Smooth muscle cell (in vitro differentiated cells): Measurements from ENCODE around the gene UNC13B. TPM values are rescaled to one million over a fixed set of nuclear protein-coding genes. Genes with fewer than 3 reads are reported as not detected.

Experiments
- DNase-seq: peaks from one replicate; lab custom pipeline; 2025; ENCODE audit not compliant: unreplicated experiment; lab: John Stamatoyannopoulos, UW
- H2AFZ ChIP-seq: fragments of 200-600 bp; sonication (generic); 2 replicates; pipeline ENCODE4 v1.6.0; 2016; ENCODE audit warnings: antibody characterized with exemption, low read depth, mild to moderate bottlenecking
- H3F3A ChIP-seq: fragments of 200-600 bp; sonication (generic); 2 replicates; pipeline ENCODE4 v1.6.0; 2017; ENCODE audit warnings: antibody characterized with exemption, low read depth
- H3K27ac ChIP-seq: fragments of 200-600 bp; sonication (generic); 2 replicates; pipeline ENCODE4 v1.5.1; 2016; ENCODE audit warnings: low read depth, mild to moderate bottlenecking
- H3K27me3 ChIP-seq: fragments of 200-600 bp; sonication (generic); 2 replicates; pipeline ENCODE4 v1.6.1; 2016; ENCODE audit warnings: low read depth, mild to moderate bottlenecking
- H3K36me3 ChIP-seq: fragments of 200-600 bp; sonication (generic); 2 replicates; pipeline ENCODE4 v1.5.1; 2016; ENCODE audit warnings: low read depth
- H3K4me1 ChIP-seq: fragments of 200-600 bp; sonication (generic); 2 replicates; pipeline ENCODE4 v1.5.1; 2016; ENCODE audit warnings: low read depth
- H3K4me2 ChIP-seq: fragments of 200-600 bp; sonication (generic); 2 replicates; pipeline ENCODE4 v1.6.0; 2016; ENCODE audit warnings: mild to moderate bottlenecking
- H3K4me3 ChIP-seq: fragments of 200-600 bp; sonication (generic); 2 replicates; pipeline ENCODE4 v1.5.1; 2016; ENCODE audit warnings: mild to moderate bottlenecking
- H3K79me2 ChIP-seq: fragments of 200-600 bp; sonication (generic); 2 replicates; pipeline ENCODE4 v1.6.0; 2016; ENCODE audit warnings: low read depth, mild to moderate bottlenecking
- H3K9ac ChIP-seq: fragments of 200-600 bp; sonication (generic); 2 replicates; pipeline ENCODE4 v1.6.0; 2016; ENCODE audit warnings: low read depth
- H3K9me3 ChIP-seq: fragments of 200-600 bp; sonication (generic); replicated peaks from 2 replicates; pipeline ENCODE4 v1.5.1; 2016; ENCODE audit warnings: low read depth
- H4K20me1 ChIP-seq: fragments of 200-600 bp; sonication (generic); 2 replicates; pipeline ENCODE4 v1.6.0; 2016; ENCODE audit warnings: low read depth
- WGBS: methylation state at CpG from one replicate; pipeline ENCODE4 v1.1.7; 2016; ENCODE audit warnings: low lambda C conversion rate; 5-methylcytosine and 5-hydroxymethylcytosine counted together
- polyA plus RNA-seq: library from polyadenylated mRNA; unstranded; fragments of >200 nt; fragmentation: Nextera tagmentation; extraction: Ambion mirVana; gene quantifications from 2 replicates; pipeline ENCODE4 v1.2.1, GENCODE V29; 2016
- total RNA-seq: library from RNA; depleted of rRNA; stranded (reverse); fragments of >200 nt; gene quantifications from 2 replicates; pipeline ENCODE4 v1.2.3, GENCODE V29; 2014
- TF ChIP-seq, protein P1 (sequence below): fragments of 200-600 bp; sonication (generic); IDR thresholded peaks from 2 replicates; pipeline ENCODE4 v1.5.1; 2017; ENCODE audit warnings: borderline replicate concordance, mild to moderate bottlenecking, antibody characterized with exemption; ENCODE audit not compliant: insufficient read depth, poor library complexity, severe bottlenecking

UNC13B gene
- total RNA-seq (15.1 and 17.0 TPM in 2 replicates), polyA plus RNA-seq (9.2 TPM in 2 replicates)

DNA sequence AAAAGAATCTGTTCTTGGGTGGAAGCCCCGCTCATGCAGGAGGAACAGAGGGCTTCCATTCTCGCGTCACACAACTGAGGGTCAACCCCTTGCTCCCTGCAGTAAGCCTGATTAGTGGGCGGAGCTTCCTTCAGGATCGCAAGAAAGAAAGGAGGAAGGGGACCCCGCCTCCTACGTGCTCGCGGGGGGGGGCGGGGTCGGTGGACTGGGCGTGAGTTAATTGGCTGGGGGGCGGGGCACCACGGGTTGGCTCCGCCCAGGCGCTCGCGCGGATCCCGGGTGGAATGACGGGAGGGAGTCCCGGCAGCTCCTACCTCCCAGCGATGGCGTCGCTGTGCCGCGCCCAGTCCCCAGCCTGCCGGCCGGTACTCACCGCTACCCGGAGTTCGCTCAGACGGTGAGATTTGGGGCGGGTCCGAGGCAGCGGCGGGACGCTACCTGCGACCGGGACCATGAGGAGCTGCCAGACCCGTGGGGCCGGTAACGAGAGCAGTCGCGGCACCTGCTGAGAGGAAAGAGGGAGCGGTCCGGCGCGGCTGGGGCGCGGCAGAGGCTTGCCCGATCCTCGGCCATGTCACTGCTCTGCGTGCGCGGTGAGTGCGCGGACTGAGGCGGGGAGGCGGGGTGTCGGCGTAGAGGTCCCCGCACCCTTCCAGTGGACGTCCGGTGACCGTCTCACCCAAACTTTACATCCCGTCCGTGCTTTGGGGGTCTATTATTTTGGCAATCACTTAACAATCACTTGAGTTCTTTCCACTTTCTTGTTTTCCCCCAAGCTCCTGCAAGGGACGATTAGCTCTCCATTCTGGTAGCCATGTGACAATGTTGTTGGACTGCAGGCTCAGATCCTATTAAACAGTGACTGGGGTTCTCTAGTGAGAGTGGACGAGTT is at the start of gene UNC13B:
TSS of gene UNC13B (plus strand) at position 297 of the 892 bp plus-strand sequence. CDS start at position 572, 275 bp downstream.
- Histone ChIP-seq H3K27ac (peak within 1 kb of the TSS; percentile 41), H3K9ac (peak within 1 kb of the TSS; percentile 66), H3K9me3 (no peaks in the 10 kb centered on the region), H3K36me3 (no peaks in the 10 kb centered on the region), H3F3A (peaks cover 12% of the 10 kb centered on the region), H3K27me3 (no peaks in the 10 kb centered on the region), H3K4me3 (peak within 1 kb of the TSS; percentile 73), H3K79me2 (peaks cover 4% of the 10 kb centered on the region), H3K4me2 (peak within 1 kb of the TSS; percentile 85), H3K4me1 (peaks cover 11% of the 10 kb centered on the region), H4K20me1 (no peaks in the 10 kb centered on the region), H2AFZ (peak within 1 kb of the TSS; percentile 91)
- DNase-seq = peak; percentile 85
- WGBS = 1% methylated on average over 69 of the region's 70 CpGs
- TF ChIP-seq, protein P1, sequence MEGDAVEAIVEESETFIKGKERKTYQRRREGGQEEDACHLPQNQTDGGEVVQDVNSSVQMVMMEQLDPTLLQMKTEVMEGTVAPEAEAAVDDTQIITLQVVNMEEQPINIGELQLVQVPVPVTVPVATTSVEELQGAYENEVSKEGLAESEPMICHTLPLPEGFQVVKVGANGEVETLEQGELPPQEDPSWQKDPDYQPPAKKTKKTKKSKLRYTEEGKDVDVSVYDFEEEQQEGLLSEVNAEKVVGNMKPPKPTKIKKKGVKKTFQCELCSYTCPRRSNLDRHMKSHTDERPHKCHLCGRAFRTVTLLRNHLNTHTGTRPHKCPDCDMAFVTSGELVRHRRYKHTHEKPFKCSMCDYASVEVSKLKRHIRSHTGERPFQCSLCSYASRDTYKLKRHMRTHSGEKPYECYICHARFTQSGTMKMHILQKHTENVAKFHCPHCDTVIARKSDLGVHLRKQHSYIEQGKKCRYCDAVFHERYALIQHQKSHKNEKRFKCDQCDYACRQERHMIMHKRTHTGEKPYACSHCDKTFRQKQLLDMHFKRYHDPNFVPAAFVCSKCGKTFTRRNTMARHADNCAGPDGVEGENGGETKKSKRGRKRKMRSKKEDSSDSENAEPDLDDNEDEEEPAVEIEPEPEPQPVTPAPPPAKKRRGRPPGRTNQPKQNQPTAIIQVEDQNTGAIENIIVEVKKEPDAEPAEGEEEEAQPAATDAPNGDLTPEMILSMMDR = no peak

DNA sequence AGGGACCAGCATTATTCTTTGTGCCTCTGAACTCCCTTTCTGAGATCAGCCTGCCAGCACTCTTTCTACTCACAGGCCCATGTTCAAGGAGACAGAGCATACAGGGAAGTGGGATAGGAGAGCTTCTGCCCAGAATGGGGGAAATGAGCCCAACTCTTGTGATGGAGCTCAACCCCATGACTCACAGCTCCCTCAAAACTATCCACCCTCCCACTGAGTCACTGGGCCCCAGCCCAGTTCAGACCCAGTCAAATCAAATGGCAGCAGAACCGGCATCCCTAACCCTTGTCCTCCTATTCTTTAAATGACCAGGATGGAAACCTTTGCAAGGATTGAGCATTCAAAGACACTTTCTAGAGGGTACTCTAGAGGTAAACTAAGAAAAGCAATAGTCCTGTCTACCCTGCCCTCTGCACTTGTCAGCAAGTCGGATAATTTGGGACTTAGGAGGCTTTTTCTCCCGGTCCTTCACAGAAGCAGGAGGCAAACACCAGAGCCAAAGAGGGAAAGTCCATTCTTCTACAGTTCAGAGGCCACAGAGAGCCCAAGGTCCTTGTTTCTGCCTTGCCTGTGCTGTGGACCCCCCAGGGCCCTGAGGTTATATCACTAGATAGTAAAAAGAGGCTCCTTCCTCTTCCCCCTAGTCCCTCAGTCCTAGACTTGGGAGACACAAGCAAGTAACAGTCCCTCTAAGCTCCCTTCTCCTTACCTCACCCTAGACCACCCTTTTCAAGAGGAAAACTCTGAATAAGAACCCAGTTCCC is 49.4 kb upstream of the UNC13B start:
- no peaks in the 10 kb centered on the region for H3K36me3 ChIP-seq
- H3K9me3 ChIP-seq = no peaks in the 10 kb centered on the region
- TF ChIP-seq, protein P1 = no peak
- no peaks in the 10 kb centered on the region for H3K27me3 ChIP-seq
- H4K20me1 ChIP-seq = peaks cover 44% of the 10 kb centered on the region
- no peak overlapping the region for H2AFZ ChIP-seq
- H3K4me2 ChIP-seq = peak overlapping the region; percentile 85
- H3K27ac ChIP-seq = peak overlapping the region; percentile 93
- H3K9ac ChIP-seq = peak overlapping the region; percentile 71
- H3F3A ChIP-seq = peaks cover 13% of the 10 kb centered on the region
- H3K4me1 ChIP-seq = peaks cover 28% of the 10 kb centered on the region
- H3K79me2 ChIP-seq = peaks cover 48% of the 10 kb centered on the region
- peak overlapping the region; percentile 38 for H3K4me3 ChIP-seq
- no peak for DNase-seq
- 65% methylated on average over 3 of the region's 3 CpGs for WGBS

DNA sequence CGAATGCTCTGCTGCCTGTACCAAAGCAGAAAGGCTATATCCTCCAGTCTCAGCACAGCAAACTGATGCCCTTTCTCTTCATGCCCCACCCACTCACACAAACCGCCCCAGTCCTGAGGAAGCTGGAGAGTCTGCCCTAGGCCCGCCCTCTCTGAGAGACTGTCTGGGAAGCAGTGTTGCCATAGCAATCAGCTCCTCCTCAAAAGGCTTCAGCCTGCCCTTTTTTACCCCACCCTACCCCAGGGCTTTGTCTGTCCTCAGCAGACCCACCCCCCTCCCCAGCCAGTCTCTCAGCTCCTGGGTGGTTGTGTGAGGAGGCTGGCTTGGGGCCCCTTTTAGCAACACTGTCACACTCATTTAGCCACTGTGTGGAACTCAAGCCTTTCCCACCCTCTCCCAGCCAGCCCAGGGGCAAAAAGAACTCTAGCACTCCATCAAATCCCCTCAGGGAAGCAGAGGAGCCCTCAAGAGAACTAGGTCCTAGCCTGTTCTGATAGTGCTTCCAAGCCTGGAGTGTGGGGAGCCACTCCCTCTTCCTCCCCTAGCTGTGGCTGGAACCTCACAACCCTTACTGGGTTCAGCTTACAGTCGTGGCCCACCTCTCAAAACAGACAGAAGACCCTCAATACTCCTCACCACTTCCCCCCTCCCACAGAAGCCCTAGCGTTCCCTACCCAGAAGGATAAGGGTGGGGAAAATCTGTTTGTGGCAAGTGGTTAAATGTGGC is 47.5 kb upstream of the UNC13B start:
- WGBS = 3% methylated on average over 5 of the region's 5 CpGs
- Histone ChIP-seq H3K4me2 (peak overlapping the region; percentile 93), H3K4me1 (peaks cover 29% of the 10 kb centered on the region), H3F3A (peaks cover 13% of the 10 kb centered on the region), H3K9me3 (no peaks in the 10 kb centered on the region), H2AFZ (no peak overlapping the region), H3K27ac (peak overlapping the region; percentile 93), H3K36me3 (no peaks in the 10 kb centered on the region), H3K4me3 (peak overlapping the region; percentile 69), H4K20me1 (peaks cover 31% of the 10 kb centered on the region), H3K9ac (peak overlapping the region; percentile 69), H3K79me2 (peaks cover 36% of the 10 kb centered on the region), H3K27me3 (no peaks in the 10 kb centered on the region)
- DNase-seq = peak; percentile 64
- TF ChIP-seq, protein P1 = no peak
